Measurements from ENCODE around the gene TMEM51.

Gene TMEM51

DNA sequence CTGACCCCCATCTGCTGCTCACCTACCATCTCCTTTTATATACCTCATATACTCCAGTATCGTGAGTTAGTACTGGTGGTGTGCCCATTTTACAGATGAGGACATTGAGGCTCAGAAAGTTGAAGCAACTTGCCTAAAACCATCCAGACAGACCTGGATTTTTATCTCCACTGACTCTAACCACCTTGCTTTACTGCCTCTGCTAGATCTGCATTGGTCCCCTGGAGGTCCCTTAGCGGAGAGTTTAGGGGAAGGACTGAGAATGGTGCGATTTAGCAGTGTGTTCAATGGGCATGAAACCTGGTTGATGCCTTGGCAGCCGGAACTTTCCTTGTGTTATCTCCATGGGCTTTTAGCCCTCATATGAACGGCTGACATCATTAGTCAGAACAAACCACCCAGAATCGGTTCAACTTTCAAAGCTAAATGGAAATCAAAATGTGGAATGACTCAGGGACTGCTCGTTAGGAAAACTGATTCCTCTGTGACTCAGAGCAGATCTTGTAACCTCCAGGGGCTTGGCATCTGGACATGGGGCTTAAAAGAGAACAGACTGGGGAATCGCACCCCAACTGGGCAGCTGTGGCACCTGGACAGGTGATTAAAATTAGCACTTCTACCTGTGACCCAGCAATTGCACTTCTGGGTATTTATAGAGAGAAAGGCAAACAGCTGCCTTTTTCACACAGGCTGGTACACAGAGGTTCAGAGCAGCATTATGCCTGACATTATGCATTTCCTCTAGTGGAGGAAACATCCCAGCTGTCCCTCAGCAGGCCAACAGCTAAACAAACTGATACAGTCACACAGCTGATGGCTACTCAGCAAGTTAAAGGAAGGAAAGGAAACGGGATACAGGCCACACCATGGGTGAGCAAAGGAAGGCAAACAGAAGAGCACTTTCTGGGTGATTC is 25.3 kb downstream of the TMEM51 start:
- DNase-seq: no peak

DNA sequence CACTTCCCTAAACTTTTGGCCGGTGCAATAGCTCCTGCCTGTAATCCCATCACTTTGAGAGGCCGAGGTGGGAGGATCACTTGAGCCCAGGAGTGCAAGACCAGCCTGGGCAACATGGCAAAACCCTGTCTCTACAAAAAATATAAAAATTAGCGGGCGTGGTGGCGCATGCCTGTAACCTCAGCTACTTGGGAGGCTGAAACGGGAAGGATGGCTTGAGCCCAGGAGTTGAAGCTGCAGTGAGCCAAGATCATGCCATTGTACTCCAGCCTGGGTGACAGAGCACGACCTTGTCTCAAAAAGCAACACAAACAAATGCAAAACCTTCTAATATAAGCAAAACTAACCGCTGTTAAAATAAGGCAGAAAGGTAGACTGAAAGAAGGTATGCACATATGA is 25.9 kb downstream of the TMEM51 start:
- DNase-seq: no peak

GRCh38 chr1:15180189-15180588 is 26.6 kb downstream of the TMEM51 start:
- no peak for DNase-seq

GRCh38 chr1:15180945-15181523 is 27.5 kb downstream of the TMEM51 start:
- no peak for DNase-seq

GRCh38 chr1:15181564-15181963 is 28.0 kb downstream of the TMEM51 start:
- DNase-seq: no peak

DNA sequence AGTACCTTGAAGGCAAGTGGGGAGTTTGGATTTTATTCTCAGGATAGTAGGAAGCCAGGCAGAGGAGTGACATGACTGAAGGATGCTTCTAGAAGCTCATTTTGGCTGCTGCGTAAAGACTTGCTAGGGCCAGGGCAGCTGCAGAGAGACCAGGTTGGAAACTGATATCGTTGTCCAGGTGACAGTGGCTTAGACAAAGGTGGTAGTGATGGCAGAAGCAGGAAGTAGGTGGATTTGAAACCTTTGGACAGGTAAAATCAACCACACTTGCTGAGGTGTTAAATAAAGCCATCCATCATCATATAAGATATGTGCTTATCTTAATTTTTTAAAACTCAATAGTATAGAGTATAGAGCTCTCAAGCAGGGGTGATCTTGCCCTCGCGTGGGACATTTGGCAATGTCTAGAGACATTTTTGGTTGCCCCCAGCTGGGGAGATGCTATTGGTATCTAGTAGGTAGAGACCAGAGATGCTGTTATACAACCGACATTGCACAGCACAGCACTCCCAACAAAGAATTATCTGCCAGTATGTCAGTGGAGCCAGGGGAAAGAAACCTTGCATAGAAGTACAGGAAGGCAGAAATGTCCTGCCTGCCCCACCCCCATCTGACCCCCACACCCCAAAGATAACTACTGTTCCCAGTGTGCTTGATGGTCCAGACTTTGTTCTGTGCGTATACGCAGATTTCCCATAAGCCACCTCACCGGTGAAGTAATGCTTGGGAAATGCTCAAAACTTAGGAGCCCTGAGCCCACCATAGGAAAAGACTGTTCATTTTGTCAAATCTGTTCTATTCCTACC is 31.1 kb downstream of the TMEM51 start:
- DNase-seq: no peak

DNA sequence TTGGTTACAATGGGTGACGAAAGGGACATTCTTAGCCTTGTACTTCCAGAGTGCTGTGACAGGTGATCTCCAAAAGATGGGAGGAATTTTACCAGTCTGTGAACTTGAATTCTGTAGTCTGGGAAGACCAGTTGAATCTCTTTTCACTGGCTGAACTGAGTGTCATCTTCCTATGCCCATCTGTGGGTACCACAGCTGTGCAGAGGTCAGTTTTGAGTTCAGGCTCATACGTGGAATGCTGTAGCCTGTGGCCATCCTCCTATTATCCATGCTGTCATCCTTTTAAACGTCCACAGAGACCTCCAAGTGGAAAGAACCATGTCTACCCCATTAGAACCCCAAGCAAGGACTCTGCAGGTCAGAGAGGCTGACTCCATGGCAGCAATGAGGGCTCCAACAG is 32.1 kb downstream of the TMEM51 start:
- no peak for DNase-seq

- no peak for DNase-seq
Measured at GRCh38 chr1:15186073-15186845, 32.7 kb downstream of the TMEM51 start.

- DNase-seq: no peak
Measured at GRCh38 chr1:15186846-15187151, 33.3 kb downstream of the TMEM51 start.

- no peak for DNase-seq
Measured at GRCh38 chr1:15187175-15188129, 33.9 kb downstream of the TMEM51 start.

- DNase-seq: no peak
Measured at GRCh38 chr1:15188130-15188524, 34.6 kb downstream of the TMEM51 start.

DNA sequence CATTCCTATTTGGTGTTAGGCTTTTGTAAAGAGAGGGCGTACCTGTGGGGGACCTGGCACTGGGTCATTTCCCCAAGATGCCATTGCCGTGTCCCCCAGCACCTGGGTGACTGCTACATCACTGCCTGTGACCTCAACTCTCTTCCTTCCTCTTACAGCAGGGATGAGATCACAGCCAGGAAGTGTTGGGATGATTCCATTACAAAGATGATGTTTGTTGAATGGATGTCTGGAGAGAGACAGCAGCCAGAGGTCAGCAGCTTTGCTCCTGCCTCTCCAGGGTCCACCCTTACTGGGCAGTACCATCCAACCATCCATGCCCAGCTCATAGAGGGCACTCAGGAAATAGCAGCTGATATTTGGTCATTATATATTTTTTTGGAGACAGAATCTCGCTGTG is 35.1 kb downstream of the TMEM51 start:
- no peak for DNase-seq

DNA sequence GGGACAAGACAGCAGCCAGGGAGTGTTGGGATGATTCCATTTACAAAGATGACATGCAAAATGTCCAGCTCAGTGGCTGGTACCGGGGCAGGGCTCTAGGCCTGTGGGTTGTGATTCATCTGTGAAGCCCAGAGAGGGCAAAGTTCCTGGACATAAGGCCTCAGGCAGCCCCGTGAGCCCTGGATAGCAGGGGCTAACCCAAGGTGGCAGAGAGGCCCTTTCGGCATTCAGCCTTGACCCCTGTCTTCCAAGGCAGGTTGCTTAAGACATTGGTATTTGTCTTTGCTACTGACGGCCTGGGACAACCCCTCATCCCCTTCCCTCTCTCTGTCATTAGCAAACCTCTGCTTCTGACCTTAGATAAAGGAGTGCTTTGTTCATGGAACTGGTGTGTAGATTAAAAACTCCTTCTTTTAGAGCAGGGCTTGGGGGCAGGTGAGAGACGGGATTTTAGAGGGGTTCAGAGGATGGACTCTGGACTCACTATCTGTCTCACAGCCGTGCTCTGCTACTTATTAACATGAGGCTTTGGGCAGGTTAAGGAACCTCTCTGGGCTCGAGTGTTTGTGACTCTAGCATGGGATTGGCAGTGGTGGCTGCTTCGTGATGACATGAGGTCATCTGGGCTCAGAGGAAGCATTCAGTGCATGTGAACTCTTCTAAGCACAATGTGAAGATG is 36.3 kb downstream of the TMEM51 start:
- no peak for DNase-seq

DNA sequence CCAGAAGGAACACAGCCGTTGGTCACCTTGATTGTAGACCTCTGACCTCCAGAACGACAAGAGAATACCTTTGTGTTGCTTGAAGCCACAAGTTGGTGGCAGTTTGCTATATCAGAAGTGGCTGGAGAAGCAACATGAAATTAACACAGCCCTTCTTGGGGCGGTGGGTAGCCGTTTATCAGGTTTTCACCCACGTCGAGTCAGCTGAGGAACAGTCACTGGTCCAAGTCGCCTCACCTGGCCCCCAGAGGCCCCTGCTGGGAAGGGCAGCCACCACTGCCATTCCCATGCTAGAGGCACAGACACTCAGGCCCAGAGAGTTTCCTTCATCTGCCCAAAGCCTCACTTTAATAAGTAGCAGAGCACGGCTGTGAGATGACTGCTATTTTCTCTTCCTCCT is 37.7 kb downstream of the TMEM51 start:
- no peak for DNase-seq

- DNase-seq: no peak
Measured at GRCh38 chr1:15191770-15192169, 38.2 kb downstream of the TMEM51 start.

- no peak for DNase-seq
Measured at GRCh38 chr1:15192916-15193550, 39.5 kb downstream of the TMEM51 start.

- DNase-seq: no peak
Measured at GRCh38 chr1:15195420-15196052, 42.0 kb downstream of the TMEM51 start.

- DNase-seq: no peak
Measured at GRCh38 chr1:15196069-15196468, 42.5 kb downstream of the TMEM51 start.

GRCh38 chr1:15196807-15197530 is 43.4 kb downstream of the TMEM51 start:
- peak; percentile 66 for DNase-seq

All from OCI-M1 (cell line).